T-helper 1 cell (primary cell): ENCODE results near the gene TTC28.
"Not testable (repeated sequence)": the region's sequence is repeated elsewhere in the genome, so short reads cannot be mapped to it uniquely, and the experiment has no call there.

Experiments used
- DNase-seq, 5 donors: peaks; one replicate each; pipeline ENCODE4 v3.0.0-alpha.2; 2012 to 2020

The TTC28 gene

GRCh38 chr22:28553108-28553866 lies 126.4 kb downstream of the TTC28 start:
- DNase-seq: not testable (repeated sequence)

GRCh38 chr22:28548406-28548805 lies 131.2 kb downstream of the TTC28 start:
- no peak for DNase-seq

GRCh38 chr22:28547132-28547842 lies 132.4 kb downstream of the TTC28 start:
- no peak for DNase-seq

GRCh38 chr22:28544431-28544868 lies 135.2 kb downstream of the TTC28 start:
- DNase-seq: no peak

GRCh38 chr22:28542980-28543621 lies 136.5 kb downstream of the TTC28 start:
- DNase-seq: no peak

GRCh38 chr22:28541137-28541536 lies 138.5 kb downstream of the TTC28 start:
- no peak for DNase-seq

GRCh38 chr22:28538922-28539321 lies 140.7 kb downstream of the TTC28 start:
- no peak for DNase-seq

GRCh38 chr22:28530565-28530964 lies 149.1 kb downstream of the TTC28 start:
- DNase-seq: not testable (repeated sequence)

GRCh38 chr22:28529144-28529543 lies 150.5 kb downstream of the TTC28 start:
- DNase-seq: not testable (repeated sequence)

- DNase-seq: no peak
Observed at GRCh38 chr22:28521451-28521850, 158.2 kb downstream of the TTC28 start.

GRCh38 chr22:28514321-28514821 lies 165.3 kb downstream of the TTC28 start:
- no peak for DNase-seq

- DNase-seq: not testable (repeated sequence)
Observed at GRCh38 chr22:28512387-28512786, 167.3 kb downstream of the TTC28 start.

GRCh38 chr22:28507896-28508295 lies 171.7 kb downstream of the TTC28 start:
- DNase-seq: no peak

GRCh38 chr22:28506150-28506535 lies 173.5 kb downstream of the TTC28 start:
- DNase-seq: no peak

- no peak for DNase-seq
Observed at GRCh38 chr22:28505416-28506149, 174.1 kb downstream of the TTC28 start.

GRCh38 chr22:28500006-28500405 lies 179.6 kb downstream of the TTC28 start:
- DNase-seq: no peak

GRCh38 chr22:28498044-28498443 lies 181.6 kb downstream of the TTC28 start:
- DNase-seq: no peak

GRCh38 chr22:28497188-28497587 lies 182.5 kb downstream of the TTC28 start:
- no peak for DNase-seq

GRCh38 chr22:28491289-28491688 lies 188.4 kb downstream of the TTC28 start:
- not testable (repeated sequence) for DNase-seq

- DNase-seq: no peak
Observed at GRCh38 chr22:28488825-28489224, 190.8 kb downstream of the TTC28 start.

GRCh38 chr22:28484662-28485061 lies 195.0 kb downstream of the TTC28 start:
- DNase-seq: no peak

- no peak for DNase-seq
Observed at GRCh38 chr22:28481725-28482124, 197.9 kb downstream of the TTC28 start.
